Calu3 (cell line): Measurements from ENCODE around the gene MEN1. TPM values are rescaled to one million over a fixed set of nuclear protein-coding genes. Genes with fewer than 3 reads are reported as not detected.

Experiments
- BruUV-seq: library from RNA; stranded (reverse); fragments of 400-500 nt; replicated peaks from 2 replicates; lab custom pipeline; 2021; lab: Mats Ljungman, UMichigan
- CTCF ChIA-PET: fragments of 300-600 bp; sonication (Branson Sonifier 250); formaldehyde crosslinking; loops from one replicate; lab custom pipeline; 2022; ENCODE audit warnings: antibody characterized with exemption; lab: Charles Lee
- DNase-seq: peaks from one replicate; pipeline ENCODE4 v3.0.0; 2022
- H3K27ac Mint-ChIP-seq: one replicate; pipeline ENCODE4 v1.8.0; 2022; ENCODE audit warnings: mixed read lengths; ENCODE audit not compliant: unreplicated experiment
- H3K27me3 Mint-ChIP-seq: one replicate; pipeline ENCODE4 v1.8.0; 2022; ENCODE audit warnings: mixed read lengths; ENCODE audit not compliant: unreplicated experiment
- H3K36me3 Mint-ChIP-seq: one replicate; pipeline ENCODE4 v1.8.0; 2022; ENCODE audit warnings: mild to moderate bottlenecking, moderate library complexity, mixed read lengths; ENCODE audit not compliant: insufficient read depth, unreplicated experiment
- H3K4me1 Mint-ChIP-seq: one replicate; pipeline ENCODE4 v1.8.0; 2022; ENCODE audit warnings: mild to moderate bottlenecking, low read depth, mixed read lengths; ENCODE audit not compliant: unreplicated experiment
- H3K4me3 Mint-ChIP-seq: one replicate; pipeline ENCODE4 v1.8.0; 2022; ENCODE audit warnings: mild to moderate bottlenecking, low read depth, moderate library complexity, mixed read lengths; ENCODE audit not compliant: unreplicated experiment
- H3K9me3 Mint-ChIP-seq: one replicate; pipeline ENCODE4 v1.8.0; 2022; ENCODE audit warnings: low read depth, mixed read lengths; ENCODE audit not compliant: unreplicated experiment
- CTCF ChIP-seq: fragments of 200-600 bp; IDR thresholded peaks from one replicate; pipeline ENCODE4 v1.8.0; 2022; ENCODE audit warnings: antibody characterized with exemption; ENCODE audit not compliant: unreplicated experiment
- intact Hi-C: fragments of 100-400 bp; cut with micrococcal nuclease; formaldehyde crosslinking; loops from one replicate; pipeline ENCODE4 v1.10.0; 2022; ENCODE audit not compliant: unreplicated experiment
- total RNA-seq: library from RNA; stranded (reverse); gene quantifications from 2 replicates; pipeline ENCODE4 v1.2.3, GENCODE V29; 2022

MEN1 gene
- total RNA-seq, 1 experiment from 2014 or later: 39.8 TPM

GRCh38 chr11:64832467-64833197 is 22.3 kb upstream of the MEN1 start:
- Mint-ChIP-seq H3K4me1 (peaks cover 9% of the 10 kb centered on the region), H3K4me3 (no peak overlapping the region), H3K9me3 (no peaks in the 10 kb centered on the region), H3K36me3 (peaks cover 35% of the 10 kb centered on the region), H3K27me3 (no peaks in the 10 kb centered on the region), H3K27ac (no peak overlapping the region)
- DNase-seq: no peak
- BruUV-seq: no TSS peak
- intact Hi-C loops: no loop called here
- TF ChIP-seq CTCF: no peak
- CTCF ChIA-PET: no interaction called here

DNA sequence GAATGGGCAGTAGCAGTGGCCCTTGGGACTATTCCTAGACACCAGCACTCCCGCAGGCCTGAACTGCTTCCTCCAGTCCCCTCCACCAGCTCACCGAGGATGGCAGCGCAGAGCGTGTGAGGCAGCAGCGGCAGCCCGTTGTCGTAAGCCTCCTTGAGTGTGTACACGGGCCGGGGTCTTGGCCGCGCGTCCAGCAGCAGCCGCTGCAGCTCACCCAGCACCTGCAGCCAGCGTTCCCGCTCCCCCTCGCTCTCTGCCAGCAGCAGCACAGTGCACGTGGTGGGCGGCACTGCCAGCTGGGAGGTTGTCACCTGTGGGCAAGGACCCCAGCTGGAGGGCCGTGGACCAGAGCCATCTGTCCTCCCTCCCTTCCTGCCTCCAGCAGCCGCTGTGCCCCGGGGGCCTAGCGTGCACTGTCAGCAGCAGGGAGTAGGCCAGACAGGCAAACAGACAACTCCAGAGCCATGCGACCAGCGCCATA is 21.1 kb upstream of the MEN1 start:
- Mint-ChIP-seq H3K9me3 (no peaks in the 10 kb centered on the region), H3K36me3 (peaks cover 39% of the 10 kb centered on the region), H3K4me1 (peaks cover 9% of the 10 kb centered on the region), H3K27ac (no peak overlapping the region), H3K27me3 (no peaks in the 10 kb centered on the region), H3K4me3 (no peak overlapping the region)
- no peak for TF ChIP-seq CTCF
- no TSS peak for BruUV-seq
- CTCF ChIA-PET: no interaction called here
- no peak for DNase-seq
- intact Hi-C loops: no loop called here

- Mint-ChIP-seq H3K27ac (no peak overlapping the region), H3K4me3 (no peak overlapping the region), H3K9me3 (no peaks in the 10 kb centered on the region), H3K36me3 (peaks cover 39% of the 10 kb centered on the region), H3K4me1 (no peaks in the 10 kb centered on the region), H3K27me3 (no peaks in the 10 kb centered on the region)
- no TSS peak for BruUV-seq
- intact Hi-C loops: no loop called here
- TF ChIP-seq CTCF: no peak
- CTCF ChIA-PET: interaction anchor here (0.6 kb wide), 1 partner anchor 156 kb away, joined by 6 read pairs; no protein-coding TSS in a partner anchor
- DNase-seq: no peak
Measured at GRCh38 chr11:64829536-64830251, 19.3 kb upstream of the MEN1 start.

DNA sequence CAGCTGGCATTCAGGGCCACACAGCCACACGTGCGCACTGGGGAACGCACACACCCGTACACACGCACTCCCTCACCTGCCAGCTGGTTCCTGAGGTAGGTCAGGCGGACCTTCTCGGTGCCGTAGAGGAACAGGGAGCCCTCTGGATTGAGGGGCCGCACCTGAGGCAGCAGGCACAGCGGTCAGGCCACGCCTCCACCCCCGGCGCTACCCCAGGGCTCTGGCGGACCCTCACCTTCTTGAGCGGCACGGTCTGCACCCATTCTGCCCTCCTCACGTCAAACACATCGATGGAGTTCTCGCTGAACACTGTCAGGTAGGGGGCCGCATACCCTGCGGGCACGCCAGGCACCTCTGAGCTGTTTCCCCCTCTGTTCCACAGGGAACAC is 17.1 kb upstream of the MEN1 start:
- Mint-ChIP-seq H3K27ac (no peak overlapping the region), H3K9me3 (no peaks in the 10 kb centered on the region), H3K4me3 (no peak overlapping the region), H3K4me1 (no peaks in the 10 kb centered on the region), H3K27me3 (no peaks in the 10 kb centered on the region), H3K36me3 (peaks cover 37% of the 10 kb centered on the region)
- intact Hi-C loops: no loop called here
- TF ChIP-seq CTCF: no peak
- CTCF ChIA-PET: no interaction called here
- no peak for DNase-seq
- no TSS peak for BruUV-seq
